AG08395 (cell line): Measurements from ENCODE around the gene AHRR.
"Not testable (repeated sequence)": the region's sequence is repeated elsewhere in the genome, so short reads cannot be mapped to it uniquely, and the experiment has no call there.

ENCODE experiments used
- DNase-seq: peaks from one replicate; pipeline ENCODE4 v3.0.0; 2012; ENCODE audit warnings: mixed read lengths, low spot score

The AHRR gene

GRCh38 chr5:396531-396961 lies 75.0 kb downstream of the AHRR start:
- no peak for DNase-seq

- DNase-seq = not testable (repeated sequence)
Observed at GRCh38 chr5:398141-398474, 76.6 kb downstream of the AHRR start.

- no peak for DNase-seq
Observed at GRCh38 chr5:398475-399295, 77.2 kb downstream of the AHRR start.

- DNase-seq = peak; percentile 94
Observed at GRCh38 chr5:399296-400281, 78.1 kb downstream of the AHRR start.

GRCh38 chr5:400282-401145 lies 79.0 kb downstream of the AHRR start:
- peak; percentile 67 for DNase-seq

GRCh38 chr5:401146-402034 lies 79.9 kb downstream of the AHRR start:
- DNase-seq = no peak

- DNase-seq = not testable (repeated sequence)
Observed at GRCh38 chr5:402219-402614, 80.7 kb downstream of the AHRR start.

GRCh38 chr5:402615-403359 lies 81.3 kb downstream of the AHRR start:
- no peak for DNase-seq

- DNase-seq = no peak
Observed at GRCh38 chr5:403995-404394, 82.5 kb downstream of the AHRR start.

- no peak for DNase-seq
Observed at GRCh38 chr5:404666-405241, 83.2 kb downstream of the AHRR start.

- no peak for DNase-seq
Observed at GRCh38 chr5:405421-405820, 83.9 kb downstream of the AHRR start.

- DNase-seq = no peak
Observed at GRCh38 chr5:406041-406440, 84.5 kb downstream of the AHRR start.

- DNase-seq = no peak
Observed at GRCh38 chr5:407051-407450, 85.5 kb downstream of the AHRR start.

GRCh38 chr5:407801-408268 lies 86.3 kb downstream of the AHRR start:
- no peak for DNase-seq

- DNase-seq = no peak
Observed at GRCh38 chr5:410911-411517, 89.5 kb downstream of the AHRR start.

GRCh38 chr5:411728-412127 lies 90.2 kb downstream of the AHRR start:
- DNase-seq = no peak

- not testable (repeated sequence) for DNase-seq
Observed at GRCh38 chr5:414991-415927, 93.7 kb downstream of the AHRR start.
